DMS53 (cell line): ENCODE data around the gene NASP.

ENCODE experiments used
- DNase-seq: peaks from one replicate; lab custom pipeline; 2025; lab: John Stamatoyannopoulos, UW

NASP gene

GRCh38 chr1:45619149-45619921 lies 35.5 kb downstream of the NASP start:
- DNase-seq: peak; percentile 12

GRCh38 chr1:45620588-45621500 lies 37.0 kb downstream of the NASP start:
- DNase-seq: no peak

- DNase-seq: no peak
These were observed 37.6 kb downstream of the NASP start for GRCh38 chr1:45621501-45621836.

GRCh38 chr1:45621895-45622523 lies 38.2 kb downstream of the NASP start:
- no peak for DNase-seq

- no peak for DNase-seq
These were observed 38.9 kb downstream of the NASP start for GRCh38 chr1:45622524-45623394.

GRCh38 chr1:45623972-45624371 lies 40.1 kb downstream of the NASP start, which contains the start of gene CCDC17:
Gene CCDC17 (minus strand): TSS chr1:45624054. CDS start chr1:45623909, 145 bp downstream.
- no peak for DNase-seq

- DNase-seq: no peak
These were observed 45.2 kb downstream of the NASP start for GRCh38 chr1:45629035-45629434.

- no peak for DNase-seq
These were observed 46.6 kb downstream of the NASP start for GRCh38 chr1:45630429-45630828.

- DNase-seq: no peak
These were observed 51.4 kb downstream of the NASP start for GRCh38 chr1:45635211-45635610.

GRCh38 chr1:45640293-45640692 lies 56.5 kb downstream of the NASP start:
- DNase-seq: no peak

- no peak for DNase-seq
These were observed 59.5 kb downstream of the NASP start for GRCh38 chr1:45643321-45643720.

- DNase-seq: peak; percentile 53
These were observed 60.1 kb downstream of the NASP start for GRCh38 chr1:45643978-45644377.

- DNase-seq: no peak
These were observed 60.8 kb downstream of the NASP start for GRCh38 chr1:45644661-45645060.

- no peak for DNase-seq
These were observed 63.6 kb downstream of the NASP start for GRCh38 chr1:45647248-45648021.

GRCh38 chr1:45654540-45655280 lies 70.9 kb downstream of the NASP start:
- DNase-seq: no peak

GRCh38 chr1:45656573-45657226 lies 72.9 kb downstream of the NASP start:
- DNase-seq: no peak

- no peak for DNase-seq
These were observed 74.3 kb downstream of the NASP start for GRCh38 chr1:45658171-45658570.

GRCh38 chr1:45659222-45659621 lies 75.4 kb downstream of the NASP start:
- DNase-seq: no peak

- no peak for DNase-seq
These were observed 76.5 kb downstream of the NASP start for GRCh38 chr1:45660336-45660735.

GRCh38 chr1:45666836-45667235 lies 83.0 kb downstream of the NASP start:
- DNase-seq: no peak
